ENCODE results near the gene LMO3. TPM values are rescaled to one million over a fixed set of nuclear protein-coding genes. Genes with fewer than 3 reads are reported as not detected.
"Not testable (repeated sequence)": the region's sequence is repeated elsewhere in the genome, so short reads cannot be mapped to it uniquely, and the experiment has no call there.

The LMO3 gene
- total RNA-seq, 1 experiment from 2014 or later, result not detected

DNA sequence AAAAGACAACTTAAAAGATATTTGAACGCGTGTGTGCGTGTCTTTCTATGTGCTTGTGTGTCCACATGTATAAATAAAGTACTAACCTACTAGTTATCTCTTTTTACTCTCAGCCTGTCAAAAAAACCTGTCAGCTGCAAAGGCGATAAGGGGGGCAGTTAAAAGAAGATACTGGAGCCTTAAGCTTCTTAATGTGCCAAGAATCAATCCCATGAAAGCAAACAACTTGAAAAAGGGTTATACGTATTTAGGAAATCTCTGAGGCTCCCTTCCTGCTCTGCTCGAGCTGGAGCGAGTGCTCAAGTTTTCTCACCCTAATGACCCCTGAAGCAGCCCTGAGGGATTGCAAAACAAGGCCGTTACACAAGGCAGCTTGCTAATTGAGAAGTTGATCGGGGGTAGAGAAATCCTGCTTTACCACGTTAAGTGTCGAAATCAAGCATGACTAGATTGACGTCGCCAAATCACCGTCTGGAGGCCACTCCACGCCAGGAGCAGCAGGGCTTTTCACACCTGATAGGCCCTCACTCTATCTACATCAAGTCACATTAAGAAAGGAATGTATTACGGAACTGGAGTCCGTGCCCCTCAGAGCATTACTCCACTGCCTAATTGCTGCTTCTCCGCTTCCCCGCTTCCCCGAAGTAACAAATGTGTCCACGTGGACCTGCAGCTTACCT lies 32.4 kb downstream of the LMO3 start:
- in situ Hi-C loops (cut with HindIII; ENCODE audit: low pct_unique_long_range_greater_than_20kb, low sequenced_read_pairs), result no loop called here
- DNase-seq (ENCODE audit: low read depth, low spot score), result no peak

- in situ Hi-C loops (cut with HindIII; ENCODE audit: low pct_unique_long_range_greater_than_20kb, low sequenced_read_pairs), result no loop called here
- no peak for DNase-seq (ENCODE audit: low read depth, low spot score)
Observed at GRCh38 chr12:16568873-16569272, 37.1 kb downstream of the LMO3 start.

- DNase-seq (ENCODE audit: low read depth, low spot score), result no peak
- in situ Hi-C loops (cut with HindIII; ENCODE audit: low pct_unique_long_range_greater_than_20kb, low sequenced_read_pairs), result no loop called here
Observed at GRCh38 chr12:16564675-16565074, 41.3 kb downstream of the LMO3 start.

DNA sequence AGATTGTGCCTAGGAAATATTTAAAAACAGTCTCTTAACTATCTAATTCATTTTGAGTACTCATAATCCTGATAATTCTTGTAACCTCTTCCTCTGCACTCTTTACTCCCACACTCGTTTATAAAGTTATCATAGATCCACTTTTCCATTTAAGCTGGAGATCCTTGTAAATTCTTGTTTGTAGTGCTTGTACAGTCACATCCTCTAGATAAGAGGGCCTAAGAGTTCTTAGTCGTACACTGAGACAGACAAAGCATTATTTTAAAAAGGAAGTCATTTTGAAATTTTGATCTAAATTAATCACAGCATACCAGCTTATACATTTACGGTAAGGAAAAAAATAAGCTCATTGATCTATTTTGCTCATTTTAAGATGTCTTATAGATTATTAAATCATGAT lies 42.5 kb downstream of the LMO3 start:
- no peak for DNase-seq (ENCODE audit: low read depth, low spot score)
- in situ Hi-C loops (cut with HindIII; ENCODE audit: low pct_unique_long_range_greater_than_20kb, low sequenced_read_pairs), result no loop called here

- in situ Hi-C loops (cut with HindIII; ENCODE audit: low pct_unique_long_range_greater_than_20kb, low sequenced_read_pairs), result no loop called here
- DNase-seq (ENCODE audit: low read depth, low spot score), result no peak
Observed at GRCh38 chr12:16562921-16563320, 43.0 kb downstream of the LMO3 start.

- DNase-seq (ENCODE audit: low read depth, low spot score), result no peak
- in situ Hi-C loops (cut with HindIII; ENCODE audit: low pct_unique_long_range_greater_than_20kb, low sequenced_read_pairs), result no loop called here
Observed at GRCh38 chr12:16562435-16562834, 43.5 kb downstream of the LMO3 start.

DNA sequence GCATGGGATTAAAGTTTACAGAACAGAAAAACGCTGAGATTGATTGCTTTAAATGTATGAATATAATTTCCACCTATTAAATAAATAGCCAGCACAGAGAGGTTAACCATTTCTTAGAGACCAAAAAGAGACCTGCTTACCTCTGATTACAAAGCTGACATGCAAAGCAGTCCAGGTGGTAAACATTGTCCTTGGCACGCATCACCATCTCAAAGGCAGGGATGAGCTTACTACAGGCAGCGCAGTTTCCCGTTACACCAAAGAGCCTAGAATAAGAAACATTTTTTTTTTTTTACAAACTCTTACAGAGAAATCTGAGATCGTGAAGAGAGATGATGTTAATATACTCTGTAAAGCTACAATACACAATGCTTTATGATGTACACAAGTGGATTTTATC lies 45.7 kb downstream of the LMO3 start:
- no peak for DNase-seq (ENCODE audit: low read depth, low spot score)
- in situ Hi-C loops (cut with HindIII; ENCODE audit: low pct_unique_long_range_greater_than_20kb, low sequenced_read_pairs), result no loop called here

- DNase-seq (ENCODE audit: low read depth, low spot score), result no peak
- in situ Hi-C loops (cut with HindIII; ENCODE audit: low pct_unique_long_range_greater_than_20kb, low sequenced_read_pairs), result no loop called here
Observed at GRCh38 chr12:16555630-16556029, 50.3 kb downstream of the LMO3 start.

- in situ Hi-C loops (cut with HindIII; ENCODE audit: low pct_unique_long_range_greater_than_20kb, low sequenced_read_pairs), result no loop called here
- no peak for DNase-seq (ENCODE audit: low read depth, low spot score)
Observed at GRCh38 chr12:16553457-16553856, 52.5 kb downstream of the LMO3 start.

- no peak for DNase-seq (ENCODE audit: low read depth, low spot score)
- in situ Hi-C loops (cut with HindIII; ENCODE audit: low pct_unique_long_range_greater_than_20kb, low sequenced_read_pairs), result no loop called here
Observed at GRCh38 chr12:16552301-16552700, 53.7 kb downstream of the LMO3 start.

GRCh38 chr12:16545836-16546235 lies 60.1 kb downstream of the LMO3 start:
- in situ Hi-C loops (cut with HindIII; ENCODE audit: low pct_unique_long_range_greater_than_20kb, low sequenced_read_pairs), result no loop called here
- no peak for DNase-seq (ENCODE audit: low read depth, low spot score)

GRCh38 chr12:16542586-16542985 lies 63.4 kb downstream of the LMO3 start:
- DNase-seq (ENCODE audit: low read depth, low spot score), result no peak
- in situ Hi-C loops (cut with HindIII; ENCODE audit: low pct_unique_long_range_greater_than_20kb, low sequenced_read_pairs), result no loop called here

GRCh38 chr12:16537652-16538051 lies 68.3 kb downstream of the LMO3 start:
- DNase-seq (ENCODE audit: low read depth, low spot score); in situ Hi-C loops (cut with HindIII; ENCODE audit: low pct_unique_long_range_greater_than_20kb, low sequenced_read_pairs): not testable (repeated sequence)

- DNase-seq (ENCODE audit: low read depth, low spot score), result peak; percentile 20
- in situ Hi-C loops (cut with HindIII; ENCODE audit: low pct_unique_long_range_greater_than_20kb, low sequenced_read_pairs), result no loop called here
Observed at GRCh38 chr12:16531621-16532020, 74.3 kb downstream of the LMO3 start.

- in situ Hi-C loops (cut with HindIII; ENCODE audit: low pct_unique_long_range_greater_than_20kb, low sequenced_read_pairs), result no loop called here
- DNase-seq (ENCODE audit: low read depth, low spot score), result no peak
Observed at GRCh38 chr12:16530268-16530850, 75.6 kb downstream of the LMO3 start.

GRCh38 chr12:16526693-16527092 lies 79.3 kb downstream of the LMO3 start:
- no peak for DNase-seq (ENCODE audit: low read depth, low spot score)
- in situ Hi-C loops (cut with HindIII; ENCODE audit: low pct_unique_long_range_greater_than_20kb, low sequenced_read_pairs), result no loop called here

- no peak for DNase-seq (ENCODE audit: low read depth, low spot score)
- in situ Hi-C loops (cut with HindIII; ENCODE audit: low pct_unique_long_range_greater_than_20kb, low sequenced_read_pairs), result no loop called here
Observed at GRCh38 chr12:16524378-16524777, 81.6 kb downstream of the LMO3 start.

GRCh38 chr12:16523951-16524331 lies 82.0 kb downstream of the LMO3 start:
- DNase-seq (ENCODE audit: low read depth, low spot score), result no peak
- in situ Hi-C loops (cut with HindIII; ENCODE audit: low pct_unique_long_range_greater_than_20kb, low sequenced_read_pairs), result no loop called here

DNA sequence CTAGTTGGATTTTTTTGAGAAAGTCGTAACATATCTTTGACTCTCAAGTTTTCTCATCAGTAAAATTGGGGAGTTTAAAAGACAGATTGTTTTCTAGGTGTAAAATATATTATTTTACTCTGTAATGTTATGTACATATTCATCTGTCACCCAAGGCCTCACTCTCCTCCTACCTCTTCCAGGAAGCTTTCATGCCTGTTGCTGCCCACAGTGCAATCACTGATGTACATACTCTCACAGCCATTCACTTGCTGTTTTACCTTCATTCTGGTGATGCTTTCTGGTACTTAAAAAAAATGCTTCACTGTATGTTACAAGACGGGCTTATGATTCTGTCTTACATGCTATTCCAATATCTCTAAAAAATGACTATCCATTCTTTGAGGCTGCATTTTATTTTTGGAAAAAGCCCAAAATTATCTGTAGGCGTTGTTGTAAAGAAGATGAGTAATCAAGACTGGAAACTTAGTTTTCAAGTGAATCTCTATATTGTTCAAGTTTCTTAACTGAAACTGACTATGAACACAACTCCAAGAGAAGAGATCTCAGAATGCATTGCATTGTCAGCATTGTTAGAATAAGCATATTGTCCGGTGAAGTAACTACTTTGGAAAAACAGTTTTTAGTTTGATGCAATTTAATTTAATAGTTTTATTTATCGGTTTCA lies 82.5 kb downstream of the LMO3 start:
- no peak for DNase-seq (ENCODE audit: low read depth, low spot score)
- in situ Hi-C loops (cut with HindIII; ENCODE audit: low pct_unique_long_range_greater_than_20kb, low sequenced_read_pairs), result no loop called here

Measured in SK-MEL-5 (cell line).